DLD1 (cell line): ENCODE data around the gene RHCE.
"Not testable (repeated sequence)": the region's sequence is repeated elsewhere in the genome, so short reads cannot be mapped to it uniquely, and the experiment has no call there.

Experiments
- in situ Hi-C: cut with HindIII; loops from 2 replicates; pipeline ENCODE4 v1.10.0; 2017; ENCODE audit warnings: low sequenced_read_pairs

Gene RHCE

DNA sequence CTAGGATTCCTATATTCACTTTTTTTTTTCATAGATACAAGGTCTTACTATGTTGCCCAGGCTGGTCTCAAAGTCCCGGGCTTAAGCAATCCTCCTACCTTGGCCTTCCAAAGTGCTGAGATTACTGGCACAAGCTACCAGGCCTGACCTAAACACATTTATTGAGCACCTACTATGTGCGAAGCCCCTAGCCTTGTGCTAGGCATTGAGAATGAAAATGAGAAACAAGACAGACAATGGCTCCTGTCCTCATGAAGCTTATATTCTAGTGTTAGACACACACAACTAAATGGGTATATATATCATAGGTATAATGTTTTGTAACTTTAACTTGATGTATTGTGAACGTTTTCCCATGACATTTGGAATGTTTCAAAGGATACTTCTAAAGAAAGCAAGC, 71.0 kb downstream of the RHCE start:
- in situ Hi-C loops = no loop called here

GRCh38 chr1:25347556-25347955, 73.1 kb downstream of the RHCE start:
- in situ Hi-C loops = no loop called here

GRCh38 chr1:25343872-25344271, 76.8 kb downstream of the RHCE start:
- in situ Hi-C loops = no loop called here

DNA sequence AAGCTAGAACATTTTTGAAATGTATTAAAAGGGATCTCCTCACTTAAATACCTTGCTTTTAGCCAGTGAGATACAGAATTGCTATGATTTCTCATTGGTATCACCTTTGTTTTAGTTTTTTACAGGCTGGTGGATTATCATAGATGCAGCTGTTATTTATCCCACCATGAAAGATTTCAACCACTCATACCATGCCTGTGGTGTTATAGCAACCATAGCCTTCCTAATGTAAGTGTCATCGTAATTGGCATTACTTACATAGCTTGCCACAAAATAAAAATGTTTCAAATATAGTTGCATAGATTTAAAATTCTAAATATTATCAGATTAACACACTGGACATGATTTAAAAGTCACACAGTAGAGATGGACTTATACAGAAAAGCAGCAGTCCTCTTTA, 77.8 kb downstream of the RHCE start:
- in situ Hi-C loops = no loop called here

GRCh38 chr1:25341746-25342145, 78.9 kb downstream of the RHCE start:
- in situ Hi-C loops = no loop called here

GRCh38 chr1:25338986-25339385, 81.6 kb downstream of the RHCE start:
- in situ Hi-C loops = no loop called here

DNA sequence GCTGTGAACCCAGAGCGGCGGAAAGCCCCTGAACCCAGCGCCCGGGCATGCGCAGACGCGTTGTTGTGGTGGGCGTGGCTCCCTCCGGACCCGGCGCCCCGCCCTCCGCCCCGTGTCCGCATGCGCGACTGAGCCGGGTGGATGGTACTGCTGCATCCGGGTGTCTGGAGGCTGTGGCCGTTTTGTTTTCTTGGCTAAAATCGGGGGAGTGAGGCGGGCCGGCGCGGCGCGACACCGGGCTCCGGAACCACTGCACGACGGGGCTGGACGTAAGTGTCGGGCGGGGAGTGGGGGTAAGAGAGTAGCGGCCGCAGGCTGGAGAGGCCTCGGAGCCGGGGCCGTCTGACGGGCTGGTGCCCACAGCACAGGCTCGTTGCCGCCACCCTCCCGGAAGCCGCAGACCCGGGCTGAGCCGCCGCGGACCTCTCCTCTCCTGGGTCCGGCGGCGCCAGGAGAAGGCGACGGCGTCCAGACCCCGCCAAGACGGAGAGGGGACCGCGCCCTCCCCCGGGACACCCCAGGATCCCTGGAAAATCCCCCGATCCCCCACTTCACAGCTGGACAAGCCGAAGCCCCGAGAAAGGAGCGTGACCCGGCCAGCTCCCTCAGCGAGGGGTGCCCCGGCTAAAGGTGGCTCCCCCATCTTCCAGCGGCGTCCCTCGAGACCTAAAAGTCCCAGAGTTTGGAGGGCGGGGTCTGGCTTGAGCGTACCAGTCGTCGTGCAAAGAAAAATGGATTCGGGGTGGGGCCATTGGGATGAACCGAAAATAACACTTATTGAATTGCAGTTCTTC, 82.2 kb downstream of the RHCE start, which contains the start of gene TMEM50A:
TMEM50A (plus strand) TSS at position 147 of the 794 bp plus-strand sequence. CDS start 2,153 bp downstream, outside the sequence.
- in situ Hi-C loops = no loop called here

DNA sequence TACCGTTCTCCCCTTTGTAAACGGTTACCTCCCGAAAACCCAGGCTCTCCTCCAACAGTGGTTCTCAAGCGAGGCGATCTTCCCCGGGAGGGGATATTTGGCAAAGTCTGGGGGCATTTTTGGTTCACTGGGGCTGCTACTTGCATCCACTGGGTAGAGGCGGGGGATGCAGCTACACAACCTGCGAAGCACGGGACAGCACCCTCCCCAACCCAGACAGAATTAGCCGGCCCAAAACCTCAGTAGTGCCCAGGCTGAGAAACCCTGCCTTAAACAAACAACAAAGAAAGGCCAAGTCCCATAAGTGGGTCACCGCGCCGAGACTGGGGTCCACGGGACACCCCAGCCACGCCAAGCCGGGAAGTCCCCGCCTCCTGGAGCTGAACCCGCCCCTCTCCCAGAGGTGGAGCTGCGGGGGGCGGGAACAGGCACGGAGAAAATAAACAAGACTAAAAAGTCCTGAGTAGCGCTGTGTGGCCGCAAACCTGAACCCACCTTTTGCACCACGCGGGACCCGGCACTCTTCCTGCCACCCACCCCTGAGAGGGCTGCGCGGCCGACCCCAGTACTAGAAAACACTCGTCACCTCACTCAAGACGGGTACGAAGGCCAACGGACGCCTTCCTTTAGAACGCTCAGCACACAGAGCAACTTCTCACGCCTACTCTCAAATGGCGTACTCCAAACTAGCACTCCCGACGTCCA, 83.0 kb downstream of the RHCE start:
- in situ Hi-C loops = not testable (repeated sequence)

GRCh38 chr1:25336922-25337354, 83.7 kb downstream of the RHCE start:
- in situ Hi-C loops = not testable (repeated sequence)

- in situ Hi-C loops = not testable (repeated sequence)
These were observed 90.7 kb downstream of the RHCE start for GRCh38 chr1:25329950-25330349.

DNA sequence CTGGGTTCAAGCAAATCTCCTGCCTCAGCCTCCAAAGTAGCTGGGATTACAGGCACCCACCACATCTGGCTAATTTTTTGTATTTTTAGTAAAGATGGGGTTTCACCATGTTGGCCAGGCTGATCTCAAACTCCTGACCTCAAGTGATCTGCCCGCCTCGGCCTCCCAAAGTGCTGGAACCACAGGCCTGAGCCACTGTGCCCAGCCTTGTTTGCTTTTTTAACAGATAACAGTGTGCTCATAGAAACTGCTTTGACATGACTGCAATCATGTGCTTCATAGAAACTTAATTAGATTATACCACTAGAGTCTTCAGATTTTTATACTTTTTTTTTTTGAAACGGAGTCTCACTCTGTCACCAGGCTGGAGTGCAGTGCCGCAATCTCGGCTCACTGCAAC, 91.3 kb downstream of the RHCE start:
- in situ Hi-C loops = not testable (repeated sequence)

- in situ Hi-C loops = not testable (repeated sequence)
These were observed 91.8 kb downstream of the RHCE start for GRCh38 chr1:25328791-25329185.

DNA sequence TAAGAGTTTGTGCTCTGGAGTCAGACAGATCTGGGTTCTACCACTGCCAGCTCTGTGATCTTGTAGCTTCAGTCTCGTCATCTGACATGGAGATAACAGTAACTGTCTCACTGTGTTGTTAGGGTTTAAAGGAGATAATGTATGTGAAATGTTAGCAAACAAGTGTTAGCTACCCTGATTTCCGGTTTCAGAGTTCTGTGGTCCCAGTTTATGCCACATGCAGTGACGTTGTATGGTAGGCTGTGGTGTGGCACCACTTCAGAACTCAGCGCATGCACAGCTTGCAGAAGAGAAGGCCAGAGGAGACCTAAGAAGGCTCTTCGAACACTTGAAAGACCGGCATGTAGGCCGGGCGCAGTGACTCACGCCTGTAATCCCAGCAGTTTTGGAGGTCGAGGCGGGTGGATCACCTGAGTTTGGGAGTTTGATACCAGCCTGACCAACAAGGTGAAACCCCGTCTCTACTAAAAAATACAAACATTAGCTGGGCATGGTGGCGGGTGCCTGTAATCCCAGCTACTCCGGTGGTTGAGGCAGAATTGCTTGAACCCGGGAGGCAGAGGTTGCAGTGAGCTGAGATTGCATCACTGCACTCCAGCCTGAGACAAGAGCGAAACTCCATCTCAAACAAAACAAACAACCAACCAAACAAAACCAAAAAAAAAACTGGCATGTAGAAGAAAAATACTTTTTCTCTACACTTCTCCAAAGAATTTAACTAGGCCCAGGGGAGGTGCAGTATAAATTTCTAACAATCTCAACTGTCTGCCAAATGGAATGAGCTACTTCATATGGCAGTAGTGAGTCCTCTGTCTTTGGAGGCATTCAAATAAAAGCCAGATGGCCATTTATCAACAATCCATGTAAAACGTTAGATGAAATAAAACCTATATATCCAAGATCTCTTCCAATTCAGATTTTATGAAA, 92.5 kb downstream of the RHCE start:
- in situ Hi-C loops = not testable (repeated sequence)

DNA sequence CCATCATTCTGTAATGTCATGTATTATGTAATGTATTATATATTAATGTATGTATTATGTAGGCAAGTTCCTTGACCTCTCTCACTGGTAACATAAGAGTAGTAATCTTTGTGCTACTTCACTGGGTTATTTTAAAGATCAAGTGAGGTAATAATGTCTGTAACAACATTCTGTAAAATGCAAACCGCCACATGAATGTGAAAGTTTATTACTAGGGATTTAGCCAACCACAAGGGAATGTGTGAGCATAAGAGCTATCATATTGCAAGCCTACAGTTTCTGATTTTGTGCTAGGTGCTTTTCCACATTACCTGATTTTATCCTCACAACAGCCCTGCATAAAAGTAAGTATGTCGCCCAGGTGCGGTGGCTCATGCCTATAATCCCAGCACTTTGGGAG, 96.2 kb downstream of the RHCE start:
- in situ Hi-C loops = not testable (repeated sequence)

GRCh38 chr1:25322127-25322526, 98.5 kb downstream of the RHCE start:
- in situ Hi-C loops = not testable (repeated sequence)

DNA sequence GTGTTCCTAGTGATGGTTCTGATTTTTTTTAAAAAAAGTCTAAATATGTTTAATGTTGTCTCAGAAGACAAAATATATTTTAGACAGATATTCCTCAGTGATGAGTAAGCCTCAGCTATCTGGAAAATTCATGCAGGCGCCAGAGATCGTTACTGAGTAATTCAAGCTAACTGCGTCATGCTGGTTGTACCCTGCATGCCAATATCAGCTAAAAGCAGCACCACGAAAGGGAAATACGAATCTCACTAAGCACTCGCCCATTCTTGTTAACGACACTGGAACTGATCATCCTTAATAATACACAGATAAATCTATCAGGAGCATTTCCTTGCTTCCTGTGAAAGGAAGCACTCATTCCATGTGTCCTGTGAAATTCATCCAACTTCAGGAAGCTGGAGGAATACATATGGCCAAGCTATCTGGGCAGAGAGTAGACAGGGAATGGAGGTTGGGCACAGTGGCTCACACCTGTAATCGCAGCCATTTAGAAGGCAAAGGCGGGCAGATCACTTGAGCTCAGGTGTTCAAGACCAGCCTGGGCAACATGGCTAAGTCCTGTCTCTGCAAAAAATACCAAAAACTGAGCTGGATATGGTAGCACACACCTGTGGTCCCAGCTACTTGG, 100.2 kb downstream of the RHCE start:
- in situ Hi-C loops = not testable (repeated sequence)

GRCh38 chr1:25312806-25313470, 107.7 kb downstream of the RHCE start:
- in situ Hi-C loops = not testable (repeated sequence)
